ENCODE results near the gene HMG20A.
A peak's percentile ranks its signal among the peaks of the same experiment; 100 is the strongest.
"Not testable (repeated sequence)": the region's sequence is repeated elsewhere in the genome, so short reads cannot be mapped to it uniquely, and the experiment has no call there.

HMG20A gene

GRCh38 chr15:77409259-77410156 lies 11.2 kb upstream of the HMG20A start:
- no peak for DNase-seq

GRCh38 chr15:77410157-77410500 lies 10.6 kb upstream of the HMG20A start:
- DNase-seq = not testable (repeated sequence)

- DNase-seq = no peak
Measured at GRCh38 chr15:77410701-77411618, 9.7 kb upstream of the HMG20A start.

- no peak for DNase-seq
Measured at GRCh38 chr15:77411619-77411976, 9.1 kb upstream of the HMG20A start.

- DNase-seq = no peak
Measured at GRCh38 chr15:77412972-77413698, 7.6 kb upstream of the HMG20A start.

GRCh38 chr15:77413699-77414349 lies 6.9 kb upstream of the HMG20A start:
- no peak for DNase-seq

- no peak for DNase-seq
Measured at GRCh38 chr15:77414789-77415442, 5.8 kb upstream of the HMG20A start.

GRCh38 chr15:77415450-77416147 lies 5.1 kb upstream of the HMG20A start:
- DNase-seq = no peak

- no peak for DNase-seq
Measured at GRCh38 chr15:77416148-77416455, 4.6 kb upstream of the HMG20A start.

GRCh38 chr15:77416954-77417353 lies 3.7 kb upstream of the HMG20A start:
- no peak for DNase-seq

- DNase-seq = no peak
Measured at GRCh38 chr15:77417602-77418001, 3.1 kb upstream of the HMG20A start.

GRCh38 chr15:77418391-77418965 lies 2.2 kb upstream of the HMG20A start:
- DNase-seq = no peak

GRCh38 chr15:77418966-77419835 lies 1.5 kb upstream of the HMG20A start:
- DNase-seq = no peak

GRCh38 chr15:77419836-77420609 lies 665 bp upstream of the HMG20A start, which contains the start of gene PEAK1:
Gene PEAK1 (minus strand): TSS chr15:77420104. CDS start chr15:77181926, 238,178 bp downstream.
- DNase-seq = peak; percentile 92

GRCh38 chr15:77421370-77421700 lies 647 bp downstream of the HMG20A start:
- DNase-seq = no peak

GRCh38 chr15:77425104-77425503 lies 4.4 kb downstream of the HMG20A start:
- no peak for DNase-seq

- no peak for DNase-seq
Measured at GRCh38 chr15:77426377-77426776, 5.7 kb downstream of the HMG20A start.

GRCh38 chr15:77426871-77427270 lies 6.2 kb downstream of the HMG20A start:
- no peak for DNase-seq

- DNase-seq = no peak
Measured at GRCh38 chr15:77430213-77430612, 9.5 kb downstream of the HMG20A start.

Data from NCI-H1048 (cell line).